ENCODE measurements around the gene DNAH10. TPM values are rescaled to one million over a fixed set of nuclear protein-coding genes. Genes with fewer than 3 reads are reported as not detected.

DNAH10 gene
- total RNA-seq, 1 donor from 2014 or later: not detected

GRCh38 chr12:123764109-123764508, 2.0 kb downstream of the DNAH10 start:
- Histone ChIP-seq H3K9me3 (no peaks in the 10 kb centered on the region), H3K27ac (no peak overlapping the region), H3K4me3 (no peak overlapping the region), H3K4me1 (peaks cover 3 to 10% of the 10 kb centered on the region in 2 donors), H3K36me3 (no peaks in the 10 kb centered on the region), H3K27me3 (no peaks in the 10 kb centered on the region)
- TF ChIP-seq CTCF (IDR thresholded peaks at IDR 0.05): no peak
- no peak for DNase-seq (ENCODE audit: low spot score in 2 of 2)
- intact Hi-C loops (cut with DNase I): no loop called here

DNA sequence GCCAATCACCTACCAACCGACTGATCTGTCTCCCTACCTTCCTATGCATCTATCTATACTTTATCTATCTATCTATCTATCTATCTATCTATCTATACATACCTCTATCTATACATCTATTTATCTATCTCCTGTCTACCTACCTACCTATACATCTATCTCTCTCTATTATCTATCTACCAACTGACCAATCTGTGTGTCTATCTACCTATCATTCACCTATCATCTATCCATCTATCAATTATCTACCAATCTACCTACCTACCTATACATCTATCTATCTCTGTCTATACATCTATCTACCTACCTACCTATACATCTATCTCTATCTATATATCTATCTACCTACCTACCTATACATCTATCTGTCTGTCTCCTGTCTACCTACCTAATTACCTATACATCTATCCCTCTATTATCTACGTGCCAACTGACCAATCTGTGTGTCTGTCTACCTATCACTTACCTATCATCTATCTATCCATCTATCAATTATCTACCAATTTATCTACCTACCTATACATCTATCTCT, 3.5 kb downstream of the DNAH10 start:
- no peaks in the 10 kb centered on the region for H3K9me3 ChIP-seq
- H3K36me3 ChIP-seq: no peaks in the 10 kb centered on the region
- H3K27me3 ChIP-seq: no peaks in the 10 kb centered on the region
- TF ChIP-seq CTCF (IDR thresholded peaks at IDR 0.05): no peak
- H3K4me1 ChIP-seq: peaks cover 3 to 10% of the 10 kb centered on the region in 2 donors
- intact Hi-C loops (cut with DNase I): no loop called here
- no peak overlapping the region for H3K27ac ChIP-seq
- DNase-seq (ENCODE audit: low spot score in 2 of 2): no peak
- no peak overlapping the region for H3K4me3 ChIP-seq

- no peak for TF ChIP-seq CTCF (IDR thresholded peaks at IDR 0.05)
- Histone ChIP-seq H3K27ac (no peak overlapping the region), H3K4me3 (no peak overlapping the region), H3K36me3 (no peaks in the 10 kb centered on the region), H3K4me1 (peaks cover 0 to 1% of the 10 kb centered on the region in 2 donors), H3K27me3 (no peaks in the 10 kb centered on the region), H3K9me3 (no peaks in the 10 kb centered on the region)
- intact Hi-C loops (cut with DNase I): no loop called here
- DNase-seq (ENCODE audit: low spot score in 2 of 2): no peak
Measured at GRCh38 chr12:123767613-123768012, 5.5 kb downstream of the DNAH10 start.

DNA sequence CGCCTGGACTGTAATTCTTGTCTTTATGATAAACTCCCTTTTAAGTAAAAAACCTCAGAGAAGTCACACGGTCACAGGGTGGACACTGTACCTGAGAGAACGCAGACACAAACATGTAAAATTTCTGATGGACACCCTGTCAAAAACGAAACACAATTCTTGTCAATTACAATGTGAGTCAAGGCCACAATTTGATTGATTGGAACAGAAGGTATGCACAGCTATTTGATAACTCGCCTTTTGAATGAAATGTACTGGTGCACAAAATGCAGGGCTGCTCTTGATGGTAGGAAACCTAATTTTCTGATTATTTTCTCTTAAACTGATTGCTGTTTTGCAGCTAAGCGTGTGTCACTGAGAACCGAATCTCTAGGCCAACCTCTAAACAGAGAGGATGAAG, 9.2 kb downstream of the DNAH10 start:
- Histone ChIP-seq H3K36me3 (no peaks in the 10 kb centered on the region), H3K27me3 (no peaks in the 10 kb centered on the region), H3K4me3 (no peak overlapping the region), H3K27ac (no peak overlapping the region), H3K4me1 (no peaks in the 10 kb centered on the region), H3K9me3 (no peaks in the 10 kb centered on the region)
- no peak for DNase-seq (ENCODE audit: low spot score in 2 of 2)
- no peak for TF ChIP-seq CTCF (IDR thresholded peaks at IDR 0.05)
- intact Hi-C loops (cut with DNase I): no loop called here

DNA sequence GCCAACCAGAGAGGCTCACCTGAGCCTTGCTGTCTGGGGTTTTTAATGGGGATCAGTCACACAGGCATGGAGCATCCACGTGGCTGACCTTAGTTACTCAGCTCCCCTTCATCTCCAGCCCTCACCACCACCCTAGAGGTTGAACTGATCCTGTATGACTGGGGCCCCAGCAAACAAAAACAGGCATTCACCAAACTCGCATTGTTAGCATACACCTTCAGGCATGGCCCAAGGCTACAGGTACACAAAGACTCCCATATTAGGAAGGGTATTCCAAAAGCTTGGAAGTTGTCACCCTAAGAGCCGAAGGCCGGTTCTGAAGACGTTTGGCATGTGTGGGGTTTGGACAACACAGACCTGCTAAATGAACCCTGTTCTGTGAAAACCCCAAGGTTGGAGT, 10.0 kb downstream of the DNAH10 start:
- H3K9me3 ChIP-seq: no peaks in the 10 kb centered on the region
- no peak overlapping the region for H3K4me3 ChIP-seq
- intact Hi-C loops (cut with DNase I): no loop called here
- no peak for TF ChIP-seq CTCF (IDR thresholded peaks at IDR 0.05)
- no peak for DNase-seq (ENCODE audit: low spot score in 2 of 2)
- H3K27me3 ChIP-seq: no peaks in the 10 kb centered on the region
- H3K36me3 ChIP-seq: no peaks in the 10 kb centered on the region
- H3K4me1 ChIP-seq: no peaks in the 10 kb centered on the region
- no peak overlapping the region for H3K27ac ChIP-seq

- Histone ChIP-seq H3K27me3 (no peaks in the 10 kb centered on the region), H3K9me3 (no peaks in the 10 kb centered on the region), H3K36me3 (no peaks in the 10 kb centered on the region), H3K4me1 (no peaks in the 10 kb centered on the region), H3K4me3 (no peak overlapping the region), H3K27ac (no peak overlapping the region)
- TF ChIP-seq CTCF (IDR thresholded peaks at IDR 0.05): no peak
- intact Hi-C loops (cut with DNase I): no loop called here
- DNase-seq (ENCODE audit: low spot score in 2 of 2): no peak
Measured at GRCh38 chr12:123773375-123773774, 11.3 kb downstream of the DNAH10 start.
